ENCODE results near the gene DNPEP.

GRCh38 chr2:219402665-219403515, 15.2 kb upstream of the DNPEP start:
- TF ChIP-seq EZH2 (IDR thresholded peaks at IDR 0.05; ENCODE audit: low read depth, unreplicated experiment) (no peak), CTCF (conservative IDR thresholded peaks at IDR 0.05; ENCODE audit: low read depth in 2 of 2) (peak; percentile 96), EZH2phosphoT487 (IDR thresholded peaks at IDR 0.05; ENCODE audit: unreplicated experiment) (no peak), CREB1 (CRISPR knock-in tag; IDR thresholded peaks at IDR 0.05; ENCODE audit: low read depth) (no peak), ZNF114 (CRISPR knock-in tag; IDR thresholded peaks at IDR 0.05) (no peak), JUNB (IDR thresholded peaks at IDR 0.05; ENCODE audit: unreplicated experiment) (no peak), REST (IDR thresholded peaks at IDR 0.05; ENCODE audit: unreplicated experiment) (no peak)
